Measurements from ENCODE around the gene DLG2. TPM values are rescaled to one million over a fixed set of nuclear protein-coding genes. Genes with fewer than 3 reads are reported as not detected.

DLG2 gene
- total RNA-seq, 1 donor from 2014 or later, result 1.8 TPM

GRCh38 chr11:84036664-84037194, 1590.4 kb downstream of the DLG2 start:
- Mint-ChIP-seq H3K9me3 (ENCODE audit: unreplicated experiment) (no peaks in the 10 kb centered on the region), H3K36me3 (ENCODE audit: low read depth, unreplicated experiment) (no peaks in the 10 kb centered on the region), H3K27ac (ENCODE audit: unreplicated experiment) (no peak overlapping the region), H3K4me3 (ENCODE audit: unreplicated experiment) (no peak overlapping the region), H3K4me1 (ENCODE audit: low read depth, unreplicated experiment) (no peaks in the 10 kb centered on the region), H3K27me3 (ENCODE audit: low read depth, unreplicated experiment) (no peaks in the 10 kb centered on the region)
- Histone ChIP-seq H3K4me2 (ENCODE audit: low read length) (no peak overlapping the region), H3K27me3 (ENCODE audit: insufficient read depth, low read length) (no peaks in the 10 kb centered on the region), H3K36me3 (ENCODE audit: insufficient read depth, low read length) (no peaks in the 10 kb centered on the region), H3K9me3 (ENCODE audit: insufficient read depth, low read depth, low read length) (no peaks in the 10 kb centered on the region), H3K9ac (ENCODE audit: low read length) (no peak overlapping the region), H3K27ac (ENCODE audit: low read depth, low read length) (no peak overlapping the region), H3K4me3 (ENCODE audit: insufficient read depth, low read depth, low read length) (no peak overlapping the region), H4K20me1 (ENCODE audit: insufficient read depth, low read length) (no peaks in the 10 kb centered on the region), H3K79me2 (ENCODE audit: insufficient read depth, low read length) (no peaks in the 10 kb centered on the region), H2AFZ (ENCODE audit: low read depth, low read length) (no peak overlapping the region), H3K4me1 (ENCODE audit: insufficient read depth, low read length) (no peaks in the 10 kb centered on the region)
- FAIRE-seq, result no peak
- no peak for DNase-seq (ENCODE audit: low read depth)
- TF ChIP-seq EZH2 (IDR thresholded peaks at IDR 0.05; ENCODE audit: insufficient read depth, low read length), result no peak
- TF ChIP-seq, protein P1, sequence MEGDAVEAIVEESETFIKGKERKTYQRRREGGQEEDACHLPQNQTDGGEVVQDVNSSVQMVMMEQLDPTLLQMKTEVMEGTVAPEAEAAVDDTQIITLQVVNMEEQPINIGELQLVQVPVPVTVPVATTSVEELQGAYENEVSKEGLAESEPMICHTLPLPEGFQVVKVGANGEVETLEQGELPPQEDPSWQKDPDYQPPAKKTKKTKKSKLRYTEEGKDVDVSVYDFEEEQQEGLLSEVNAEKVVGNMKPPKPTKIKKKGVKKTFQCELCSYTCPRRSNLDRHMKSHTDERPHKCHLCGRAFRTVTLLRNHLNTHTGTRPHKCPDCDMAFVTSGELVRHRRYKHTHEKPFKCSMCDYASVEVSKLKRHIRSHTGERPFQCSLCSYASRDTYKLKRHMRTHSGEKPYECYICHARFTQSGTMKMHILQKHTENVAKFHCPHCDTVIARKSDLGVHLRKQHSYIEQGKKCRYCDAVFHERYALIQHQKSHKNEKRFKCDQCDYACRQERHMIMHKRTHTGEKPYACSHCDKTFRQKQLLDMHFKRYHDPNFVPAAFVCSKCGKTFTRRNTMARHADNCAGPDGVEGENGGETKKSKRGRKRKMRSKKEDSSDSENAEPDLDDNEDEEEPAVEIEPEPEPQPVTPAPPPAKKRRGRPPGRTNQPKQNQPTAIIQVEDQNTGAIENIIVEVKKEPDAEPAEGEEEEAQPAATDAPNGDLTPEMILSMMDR (IDR thresholded peaks at IDR 0.05; ENCODE audit: insufficient read depth, low read depth, low read length), result no peak

DNA sequence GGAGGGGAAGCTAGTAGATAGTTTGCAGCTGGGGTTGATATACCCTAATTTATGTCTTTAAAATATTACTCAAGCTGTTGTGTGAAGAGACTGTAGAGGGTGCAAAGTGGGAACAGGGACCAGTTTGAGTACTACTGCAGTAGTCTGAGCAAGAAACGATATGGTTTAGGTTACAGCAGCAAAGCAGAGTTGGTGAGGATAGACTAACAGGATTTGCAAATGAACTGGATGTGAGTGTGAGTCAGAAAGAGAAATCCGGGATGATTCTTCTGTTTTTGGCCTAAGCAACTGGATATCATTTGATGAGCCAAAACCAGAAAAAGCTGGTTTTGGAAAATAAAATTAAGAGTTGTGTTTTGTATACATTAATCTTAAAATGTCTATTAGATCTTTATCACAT, 1591.5 kb downstream of the DLG2 start:
- no peaks in the 10 kb centered on the region for H4K20me1 ChIP-seq (ENCODE audit: insufficient read depth, low read length)
- TF ChIP-seq EZH2 (IDR thresholded peaks at IDR 0.05; ENCODE audit: insufficient read depth, low read length), result no peak
- TF ChIP-seq, protein P1 (IDR thresholded peaks at IDR 0.05; ENCODE audit: insufficient read depth, low read depth, low read length), result no peak
- H3K27me3 Mint-ChIP-seq (ENCODE audit: low read depth, unreplicated experiment), result no peaks in the 10 kb centered on the region

DNA sequence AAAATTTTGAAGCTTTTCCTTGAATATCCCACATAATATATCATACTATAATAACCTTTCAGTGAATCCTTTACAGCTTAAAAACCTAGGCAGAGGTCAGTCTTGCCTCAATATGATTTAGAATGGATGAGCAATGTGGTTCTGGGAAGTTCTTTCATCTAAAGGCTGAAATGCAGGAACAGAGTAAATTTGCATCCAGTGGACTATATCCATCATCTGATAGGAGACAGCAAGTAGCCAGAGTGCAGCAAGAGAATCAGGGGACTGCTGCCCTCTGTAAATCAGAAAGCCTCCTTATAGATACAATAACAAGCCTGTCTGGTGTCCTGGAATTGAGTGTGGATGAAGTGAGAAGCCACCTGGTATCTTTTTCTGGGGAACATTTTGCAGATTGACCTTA, 1592.7 kb downstream of the DLG2 start:
- no peak overlapping the region for H3K9ac ChIP-seq (ENCODE audit: low read length)

More for the DNA sequence above, 1591.5 kb downstream of the DLG2 start:
- no peaks in the 10 kb centered on the region for H3K4me1 Mint-ChIP-seq (ENCODE audit: low read depth, unreplicated experiment)
- H3K36me3 Mint-ChIP-seq (ENCODE audit: low read depth, unreplicated experiment), result no peaks in the 10 kb centered on the region
- H3K27ac ChIP-seq (ENCODE audit: low read depth, low read length), result no peak overlapping the region
- H3K4me3 ChIP-seq (ENCODE audit: insufficient read depth, low read depth, low read length), result no peak overlapping the region
- no peak overlapping the region for H3K4me2 ChIP-seq (ENCODE audit: low read length)
- DNase-seq (ENCODE audit: low read depth) (no peak), FAIRE-seq (no peak)
- no peaks in the 10 kb centered on the region for H3K4me1 ChIP-seq (ENCODE audit: insufficient read depth, low read length)
- no peaks in the 10 kb centered on the region for H3K9me3 ChIP-seq (ENCODE audit: insufficient read depth, low read depth, low read length)
- H2AFZ ChIP-seq (ENCODE audit: low read depth, low read length), result no peak overlapping the region
- no peaks in the 10 kb centered on the region for H3K27me3 ChIP-seq (ENCODE audit: insufficient read depth, low read length)
- H3K27ac Mint-ChIP-seq (ENCODE audit: unreplicated experiment), result no peak overlapping the region
- no peak overlapping the region for H3K9ac ChIP-seq (ENCODE audit: low read length)
- H3K4me3 Mint-ChIP-seq (ENCODE audit: unreplicated experiment), result no peak overlapping the region
- no peaks in the 10 kb centered on the region for H3K79me2 ChIP-seq (ENCODE audit: insufficient read depth, low read length)
- no peaks in the 10 kb centered on the region for H3K9me3 Mint-ChIP-seq (ENCODE audit: unreplicated experiment)
- H3K36me3 ChIP-seq (ENCODE audit: insufficient read depth, low read length), result no peaks in the 10 kb centered on the region

More for the DNA sequence above, 1592.7 kb downstream of the DLG2 start:
- TF ChIP-seq, protein P1 (IDR thresholded peaks at IDR 0.05; ENCODE audit: insufficient read depth, low read depth, low read length), result no peak
- TF ChIP-seq EZH2 (IDR thresholded peaks at IDR 0.05; ENCODE audit: insufficient read depth, low read length), result no peak
- Histone ChIP-seq H3K27ac (ENCODE audit: low read depth, low read length) (no peak overlapping the region), H3K4me1 (ENCODE audit: insufficient read depth, low read length) (no peaks in the 10 kb centered on the region), H3K9me3 (ENCODE audit: insufficient read depth, low read depth, low read length) (no peaks in the 10 kb centered on the region), H3K4me3 (ENCODE audit: insufficient read depth, low read depth, low read length) (no peak overlapping the region), H2AFZ (ENCODE audit: low read depth, low read length) (no peak overlapping the region), H3K36me3 (ENCODE audit: insufficient read depth, low read length) (no peaks in the 10 kb centered on the region), H3K27me3 (ENCODE audit: insufficient read depth, low read length) (no peaks in the 10 kb centered on the region), H3K79me2 (ENCODE audit: insufficient read depth, low read length) (no peaks in the 10 kb centered on the region), H3K4me2 (ENCODE audit: low read length) (no peak overlapping the region), H4K20me1 (ENCODE audit: insufficient read depth, low read length) (no peaks in the 10 kb centered on the region)
- no peak overlapping the region for H3K27ac Mint-ChIP-seq (ENCODE audit: unreplicated experiment)
- no peaks in the 10 kb centered on the region for H3K36me3 Mint-ChIP-seq (ENCODE audit: low read depth, unreplicated experiment)
- FAIRE-seq (no peak), DNase-seq (ENCODE audit: low read depth) (no peak)
- H3K4me1 Mint-ChIP-seq (ENCODE audit: low read depth, unreplicated experiment), result no peaks in the 10 kb centered on the region
- H3K27me3 Mint-ChIP-seq (ENCODE audit: low read depth, unreplicated experiment), result no peaks in the 10 kb centered on the region
- H3K9me3 Mint-ChIP-seq (ENCODE audit: unreplicated experiment), result no peaks in the 10 kb centered on the region
- no peak overlapping the region for H3K4me3 Mint-ChIP-seq (ENCODE audit: unreplicated experiment)
